LNCaP clone FGC (cell line): ENCODE data around the gene NMU.
A peak's percentile ranks its signal among the peaks of the same experiment; 100 is the strongest.
"Not testable (repeated sequence)": the region's sequence is repeated elsewhere in the genome, so short reads cannot be mapped to it uniquely, and the experiment has no call there.

Source experiments
- DNase-seq: peaks from one replicate; pipeline ENCODE4 v3.0.0-alpha.2; 2011; ENCODE audit warnings: low read depth
- H3K4me3 ChIP-seq: 2 replicates; pipeline ENCODE4 v1.5.1; 2011; ENCODE audit warnings: mild to moderate bottlenecking, low read depth, low read length, control low read depth
- TF ChIP-seq, protein P1 (sequence below): IDR thresholded peaks from 2 replicates; pipeline ENCODE4 v1.5.1; 2012; ENCODE audit warnings: mild to moderate bottlenecking; ENCODE audit not compliant: control insufficient read depth, insufficient read depth; ENCODE audit errors: extremely low read depth

NMU gene

GRCh38 chr4:55598641-55599040 is 37.5 kb downstream of the NMU start:
- no peak overlapping the region for H3K4me3 ChIP-seq
- TF ChIP-seq, protein P1, sequence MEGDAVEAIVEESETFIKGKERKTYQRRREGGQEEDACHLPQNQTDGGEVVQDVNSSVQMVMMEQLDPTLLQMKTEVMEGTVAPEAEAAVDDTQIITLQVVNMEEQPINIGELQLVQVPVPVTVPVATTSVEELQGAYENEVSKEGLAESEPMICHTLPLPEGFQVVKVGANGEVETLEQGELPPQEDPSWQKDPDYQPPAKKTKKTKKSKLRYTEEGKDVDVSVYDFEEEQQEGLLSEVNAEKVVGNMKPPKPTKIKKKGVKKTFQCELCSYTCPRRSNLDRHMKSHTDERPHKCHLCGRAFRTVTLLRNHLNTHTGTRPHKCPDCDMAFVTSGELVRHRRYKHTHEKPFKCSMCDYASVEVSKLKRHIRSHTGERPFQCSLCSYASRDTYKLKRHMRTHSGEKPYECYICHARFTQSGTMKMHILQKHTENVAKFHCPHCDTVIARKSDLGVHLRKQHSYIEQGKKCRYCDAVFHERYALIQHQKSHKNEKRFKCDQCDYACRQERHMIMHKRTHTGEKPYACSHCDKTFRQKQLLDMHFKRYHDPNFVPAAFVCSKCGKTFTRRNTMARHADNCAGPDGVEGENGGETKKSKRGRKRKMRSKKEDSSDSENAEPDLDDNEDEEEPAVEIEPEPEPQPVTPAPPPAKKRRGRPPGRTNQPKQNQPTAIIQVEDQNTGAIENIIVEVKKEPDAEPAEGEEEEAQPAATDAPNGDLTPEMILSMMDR, result no peak
- DNase-seq, result no peak

- no peak for DNase-seq
- TF ChIP-seq, protein P1, result no peak
- H3K4me3 ChIP-seq, result no peak within 1 kb of the TSS
Observed at GRCh38 chr4:55592014-55592413, 44.1 kb downstream of the NMU start, which contains the start of gene PDCL2. TSS of gene PDCL2 (minus strand) at chr4:55592245. CDS start at chr4:55592109, 136 bp downstream.

- DNase-seq, result no peak
- TF ChIP-seq, protein P1, result no peak
- H3K4me3 ChIP-seq, result no peak overlapping the region
Observed at GRCh38 chr4:55588160-55588559, 47.9 kb downstream of the NMU start.

DNA sequence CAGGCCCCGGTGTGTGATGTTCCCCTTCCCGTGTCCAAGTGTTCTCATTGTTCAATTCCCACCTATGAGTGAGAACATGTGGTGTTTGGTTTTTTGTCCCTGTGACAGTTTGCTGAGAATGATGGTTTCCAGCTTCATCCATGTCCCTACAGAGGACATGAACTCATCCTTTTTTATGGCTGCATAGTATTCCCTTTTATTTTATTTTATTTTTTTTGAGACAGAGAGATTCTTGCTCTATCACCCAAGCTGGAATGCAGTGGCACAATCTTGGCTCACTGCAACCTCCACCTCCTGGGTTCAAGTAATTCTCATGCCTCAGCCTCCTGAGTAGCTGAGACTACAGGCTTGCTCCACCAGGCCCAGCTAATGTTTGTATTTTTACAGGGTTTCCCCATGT is 53.3 kb downstream of the NMU start:
- H3K4me3 ChIP-seq, DNase-seq: not testable (repeated sequence)

DNA sequence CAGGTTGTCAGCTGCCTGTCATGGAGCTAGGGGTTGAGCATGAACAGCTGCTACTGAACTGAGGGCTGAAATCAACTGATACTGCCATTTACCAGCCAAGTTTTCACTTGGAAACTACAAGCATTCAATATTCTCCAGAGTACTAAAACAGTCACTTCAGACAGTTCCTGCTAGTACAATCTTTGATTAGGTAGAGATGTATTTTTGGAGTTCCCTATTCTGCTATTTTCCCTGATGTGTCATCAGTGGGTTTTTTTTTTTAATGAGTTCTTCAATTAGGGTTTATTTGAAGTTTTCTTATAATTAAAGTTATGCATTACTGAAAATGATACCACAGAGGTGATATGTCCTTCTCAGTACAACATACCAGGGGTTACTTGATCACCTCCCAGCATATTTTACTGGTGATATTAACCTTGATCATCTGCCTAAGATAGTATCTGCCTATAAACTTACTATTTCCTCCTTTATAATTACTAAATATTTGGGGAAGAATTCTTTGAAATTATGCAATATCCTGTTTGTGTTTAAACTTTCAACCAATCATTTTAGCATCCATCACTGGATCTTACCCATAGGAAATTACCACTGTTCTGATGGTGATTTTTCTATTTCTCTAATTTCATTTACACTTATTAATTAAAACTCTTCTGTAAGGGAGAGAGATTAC is 57.6 kb downstream of the NMU start:
- TF ChIP-seq, protein P1, result no peak
- DNase-seq, result peak; percentile 2
- no peak overlapping the region for H3K4me3 ChIP-seq

- TF ChIP-seq, protein P1, result no peak
- no peak for DNase-seq
- no peak overlapping the region for H3K4me3 ChIP-seq
Observed at GRCh38 chr4:55575513-55575912, 60.6 kb downstream of the NMU start.

DNA sequence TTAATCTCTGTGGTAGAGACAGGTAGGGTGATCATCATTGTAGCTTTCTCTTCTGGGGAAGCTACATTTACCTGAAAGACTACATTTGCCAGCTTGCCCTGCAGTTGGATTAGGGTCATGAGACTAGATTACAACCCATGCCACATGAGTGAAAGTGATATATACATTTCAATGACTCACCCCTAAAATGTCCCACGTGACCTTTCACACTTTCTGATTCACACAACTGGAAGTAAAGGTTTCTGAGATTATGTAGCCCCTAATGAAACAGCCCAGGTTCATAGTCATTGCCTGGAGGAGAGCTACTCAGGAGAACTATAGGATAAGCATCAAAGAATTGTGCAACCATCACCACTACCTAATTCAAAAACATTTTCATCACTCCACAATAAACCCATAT is 61.8 kb downstream of the NMU start:
- H3K4me3 ChIP-seq, result no peak overlapping the region
- no peak for DNase-seq
- TF ChIP-seq, protein P1, result no peak
